ENCODE measurements around the gene RBM41.

The RBM41 gene

DNA sequence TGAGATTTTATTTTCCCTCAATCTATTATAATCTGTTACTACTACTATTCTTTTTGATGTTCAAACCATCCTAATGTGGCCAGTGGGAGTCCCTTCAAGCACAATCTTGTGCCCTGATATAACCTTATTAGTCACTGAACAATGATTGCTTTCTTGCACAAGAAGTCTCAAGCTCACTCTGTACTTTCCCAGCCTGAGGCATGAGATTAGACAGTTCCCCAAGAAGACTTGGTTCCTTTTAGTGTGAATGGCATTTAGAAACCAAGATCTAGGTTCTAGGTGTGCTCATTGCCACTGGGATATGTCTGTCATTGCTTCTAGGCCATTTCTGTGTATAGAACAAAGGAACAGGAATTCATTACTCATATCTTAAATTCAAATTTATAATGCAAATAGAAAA lies 28.0 kb upstream of the RBM41 start:
- DNase-seq (ENCODE audit: extremely low spot score), result no peak
- TF ChIP-seq, protein P1, sequence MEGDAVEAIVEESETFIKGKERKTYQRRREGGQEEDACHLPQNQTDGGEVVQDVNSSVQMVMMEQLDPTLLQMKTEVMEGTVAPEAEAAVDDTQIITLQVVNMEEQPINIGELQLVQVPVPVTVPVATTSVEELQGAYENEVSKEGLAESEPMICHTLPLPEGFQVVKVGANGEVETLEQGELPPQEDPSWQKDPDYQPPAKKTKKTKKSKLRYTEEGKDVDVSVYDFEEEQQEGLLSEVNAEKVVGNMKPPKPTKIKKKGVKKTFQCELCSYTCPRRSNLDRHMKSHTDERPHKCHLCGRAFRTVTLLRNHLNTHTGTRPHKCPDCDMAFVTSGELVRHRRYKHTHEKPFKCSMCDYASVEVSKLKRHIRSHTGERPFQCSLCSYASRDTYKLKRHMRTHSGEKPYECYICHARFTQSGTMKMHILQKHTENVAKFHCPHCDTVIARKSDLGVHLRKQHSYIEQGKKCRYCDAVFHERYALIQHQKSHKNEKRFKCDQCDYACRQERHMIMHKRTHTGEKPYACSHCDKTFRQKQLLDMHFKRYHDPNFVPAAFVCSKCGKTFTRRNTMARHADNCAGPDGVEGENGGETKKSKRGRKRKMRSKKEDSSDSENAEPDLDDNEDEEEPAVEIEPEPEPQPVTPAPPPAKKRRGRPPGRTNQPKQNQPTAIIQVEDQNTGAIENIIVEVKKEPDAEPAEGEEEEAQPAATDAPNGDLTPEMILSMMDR (IDR thresholded peaks at IDR 0.05; ENCODE audit: control extremely low read depth, extremely low read depth, low read depth, missing control alignments), result no peak
- ChIA-PET CTCF (no interaction called here), POLR2A (no interaction called here)

DNA sequence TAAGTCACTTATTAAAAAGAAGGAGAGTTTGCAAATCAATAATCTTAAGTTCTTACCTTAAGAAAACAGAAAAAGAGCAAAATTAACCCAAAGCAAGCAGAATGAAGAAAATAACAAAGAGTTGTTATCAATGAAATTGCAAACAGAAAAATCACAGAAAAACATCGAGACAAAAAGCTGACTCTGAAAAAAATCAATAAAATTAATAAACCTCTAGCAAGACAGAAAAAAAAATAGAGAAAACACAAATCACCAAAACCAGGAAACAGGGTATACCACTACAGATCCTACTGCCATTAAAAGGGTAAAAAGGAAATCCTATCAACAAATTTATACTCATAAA lies 17.3 kb upstream of the RBM41 start:
- ChIA-PET CTCF (interaction anchor here (1.0 kb wide), 1 partner anchor 14 kb away, joined by 3 read pairs; no protein-coding TSS in a partner anchor), POLR2A (no interaction called here)
- no peak for DNase-seq (ENCODE audit: extremely low spot score)
- TF ChIP-seq, protein P1 (IDR thresholded peaks at IDR 0.05; ENCODE audit: control extremely low read depth, extremely low read depth, low read depth, missing control alignments), result no peak

DNA sequence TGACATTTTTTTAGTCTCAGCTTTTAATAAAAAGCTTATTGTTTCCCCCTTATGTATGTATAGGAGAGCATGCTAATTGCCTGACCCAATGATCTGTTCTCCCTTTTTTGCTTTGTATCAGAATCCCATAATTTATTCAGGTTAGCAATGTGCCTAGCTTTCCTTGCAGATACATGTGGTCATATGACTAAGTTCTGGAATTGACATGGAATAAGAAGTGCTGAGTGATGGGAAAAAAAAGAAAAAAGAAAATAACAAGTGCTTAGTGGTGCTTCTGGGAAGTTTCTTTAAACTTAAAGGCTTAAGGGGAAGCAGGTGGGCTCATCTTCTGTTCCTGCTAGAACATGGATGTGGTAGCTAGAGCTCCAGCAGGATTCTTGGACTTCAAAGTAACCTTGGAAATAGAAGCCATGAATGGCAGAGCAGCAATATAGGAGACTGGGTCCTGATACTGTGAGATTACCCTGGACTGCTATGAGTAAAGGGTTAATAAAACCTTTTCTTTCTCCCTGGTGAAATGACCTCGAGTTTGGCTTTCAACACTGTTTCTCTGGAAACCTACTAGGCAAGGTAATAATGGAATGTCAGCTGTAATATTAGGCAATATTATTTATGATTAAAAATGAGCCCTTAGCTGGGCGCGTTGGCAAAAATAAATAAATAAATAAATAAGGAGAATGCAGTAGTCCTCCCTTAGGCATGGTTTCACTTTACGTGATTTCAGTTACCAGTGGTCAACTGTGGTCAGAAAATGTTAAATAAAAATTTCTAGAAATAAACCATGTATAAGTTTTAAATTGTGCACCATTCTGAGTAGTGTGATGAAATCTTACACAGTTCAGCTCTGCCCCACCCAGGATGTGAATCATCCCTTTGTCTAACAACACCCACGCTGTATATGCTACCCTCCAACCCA lies 16.7 kb upstream of the RBM41 start:
- DNase-seq (ENCODE audit: extremely low spot score), result no peak
- TF ChIP-seq, protein P1 (IDR thresholded peaks at IDR 0.05; ENCODE audit: control extremely low read depth, extremely low read depth, low read depth, missing control alignments), result no peak
- ChIA-PET CTCF (interaction anchor here (1.0 kb wide), 1 partner anchor 14 kb away, joined by 3 read pairs; no protein-coding TSS in a partner anchor), POLR2A (no interaction called here)

DNA sequence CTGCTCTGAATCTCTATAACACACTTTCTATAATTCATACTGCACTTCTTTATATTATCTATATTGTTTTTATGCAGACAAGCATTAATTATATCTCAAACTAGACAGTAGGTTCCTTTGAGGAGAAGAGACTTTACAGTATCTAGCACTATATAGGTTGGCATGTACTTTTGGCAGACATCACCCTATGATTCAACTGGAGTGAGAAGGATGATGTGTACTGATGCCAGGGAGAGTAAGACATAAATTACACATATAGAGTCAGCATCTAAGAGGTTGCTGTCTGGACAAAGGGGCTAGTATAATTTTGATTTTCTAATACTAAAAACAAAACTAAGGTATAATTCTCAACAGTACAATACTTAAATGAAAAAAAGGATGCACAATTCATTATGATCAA lies 5.1 kb upstream of the RBM41 start:
- CTCF ChIA-PET, result interaction anchor here (1.4 kb wide), 1 partner anchor 8 kb away, joined by 3 read pairs; no protein-coding TSS in a partner anchor
- TF ChIP-seq, protein P1 (IDR thresholded peaks at IDR 0.05; ENCODE audit: control extremely low read depth, extremely low read depth, low read depth, missing control alignments), result no peak
- DNase-seq (ENCODE audit: extremely low spot score), result no peak
- POLR2A ChIA-PET, result no interaction called here

DNA sequence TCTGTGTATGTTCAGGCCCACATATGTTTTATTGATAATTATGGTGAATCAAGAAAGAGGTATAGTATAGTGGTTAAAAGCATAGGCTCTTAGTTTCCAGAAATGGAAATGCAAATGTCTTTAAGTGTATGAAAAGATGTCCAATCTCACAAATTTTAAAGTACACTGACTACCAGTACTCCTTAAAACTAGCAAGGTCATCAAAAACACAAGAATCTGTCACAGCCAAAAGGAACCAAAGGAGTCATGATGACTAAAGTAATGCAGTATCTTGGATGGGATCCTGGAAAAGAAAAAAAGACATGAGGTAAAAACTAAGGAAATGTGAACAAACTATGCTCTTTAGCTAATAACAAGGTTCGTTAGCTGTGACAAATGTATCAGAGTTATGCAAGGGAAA lies 661 bp upstream of the RBM41 start:
- POLR2A ChIA-PET, result no interaction called here
- TF ChIP-seq, protein P1 (IDR thresholded peaks at IDR 0.05; ENCODE audit: control extremely low read depth, extremely low read depth, low read depth, missing control alignments), result no peak
- CTCF ChIA-PET, result no interaction called here

DNA sequence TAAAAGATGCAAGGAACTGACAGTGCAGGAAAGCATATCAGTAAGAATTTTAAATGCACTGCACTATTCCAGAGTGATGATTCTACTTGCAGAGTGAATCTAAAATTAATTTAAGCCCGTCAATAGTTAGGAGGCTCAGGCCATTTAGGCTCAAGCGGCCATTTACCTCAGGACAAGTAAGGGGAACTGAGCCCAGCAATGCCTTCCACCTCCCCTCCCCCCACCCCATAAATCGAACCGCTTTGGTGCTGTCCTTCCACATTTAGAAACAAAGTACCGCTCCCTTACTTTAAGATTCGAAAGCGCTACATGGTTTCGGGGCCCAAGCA lies 665 bp downstream of the RBM41 start:
- DNase-seq (ENCODE audit: extremely low spot score), result peak; percentile 5
- TF ChIP-seq, protein P1 (IDR thresholded peaks at IDR 0.05; ENCODE audit: control extremely low read depth, extremely low read depth, low read depth, missing control alignments), result no peak
- CTCF ChIA-PET, result no interaction called here
- POLR2A ChIA-PET, result no interaction called here

More for the DNA sequence above, 661 bp upstream of the RBM41 start:
- no peak for DNase-seq (ENCODE audit: extremely low spot score)
